ENCODE data around the gene HCAR2.

DNA sequence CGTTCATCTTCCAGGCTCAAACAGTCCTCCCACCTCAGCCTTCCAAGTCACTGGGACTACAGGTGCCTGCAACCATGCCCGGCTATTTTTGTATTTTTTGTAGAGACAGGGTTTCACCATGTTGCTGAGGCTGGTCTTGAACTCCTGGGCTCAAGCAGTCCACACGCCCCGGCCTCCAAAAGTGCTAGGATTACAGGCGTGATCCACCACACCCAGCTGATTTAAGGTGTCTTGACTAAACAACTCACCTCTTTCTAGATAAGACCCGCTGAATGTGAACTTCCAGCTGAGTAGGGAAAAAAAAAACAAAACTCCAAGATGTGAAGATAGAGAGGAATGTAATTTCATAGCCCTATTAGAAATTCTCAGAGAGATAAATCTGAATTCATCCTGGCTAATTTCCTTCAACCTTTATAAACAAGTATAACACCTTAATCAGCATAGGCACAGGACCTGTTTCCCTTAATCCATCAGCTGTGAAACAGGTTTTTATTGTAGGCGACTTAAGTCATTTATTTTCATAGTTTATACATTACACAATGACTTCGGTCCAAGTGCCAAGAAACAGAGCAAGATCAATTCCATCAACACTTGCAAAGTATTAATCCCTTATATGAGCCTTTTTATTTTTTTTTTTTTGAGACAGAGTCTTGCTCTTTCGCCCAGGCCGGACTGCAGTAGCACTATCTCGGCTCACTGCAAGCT lies 51.5 kb downstream of the HCAR2 start:
- TF ChIP-seq, protein P1, sequence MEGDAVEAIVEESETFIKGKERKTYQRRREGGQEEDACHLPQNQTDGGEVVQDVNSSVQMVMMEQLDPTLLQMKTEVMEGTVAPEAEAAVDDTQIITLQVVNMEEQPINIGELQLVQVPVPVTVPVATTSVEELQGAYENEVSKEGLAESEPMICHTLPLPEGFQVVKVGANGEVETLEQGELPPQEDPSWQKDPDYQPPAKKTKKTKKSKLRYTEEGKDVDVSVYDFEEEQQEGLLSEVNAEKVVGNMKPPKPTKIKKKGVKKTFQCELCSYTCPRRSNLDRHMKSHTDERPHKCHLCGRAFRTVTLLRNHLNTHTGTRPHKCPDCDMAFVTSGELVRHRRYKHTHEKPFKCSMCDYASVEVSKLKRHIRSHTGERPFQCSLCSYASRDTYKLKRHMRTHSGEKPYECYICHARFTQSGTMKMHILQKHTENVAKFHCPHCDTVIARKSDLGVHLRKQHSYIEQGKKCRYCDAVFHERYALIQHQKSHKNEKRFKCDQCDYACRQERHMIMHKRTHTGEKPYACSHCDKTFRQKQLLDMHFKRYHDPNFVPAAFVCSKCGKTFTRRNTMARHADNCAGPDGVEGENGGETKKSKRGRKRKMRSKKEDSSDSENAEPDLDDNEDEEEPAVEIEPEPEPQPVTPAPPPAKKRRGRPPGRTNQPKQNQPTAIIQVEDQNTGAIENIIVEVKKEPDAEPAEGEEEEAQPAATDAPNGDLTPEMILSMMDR (IDR thresholded peaks at IDR 0.05), result no peak
- TF ChIP-seq POLR2AphosphoS5 (IDR thresholded peaks at IDR 0.05; ENCODE audit: insufficient read depth in 1 of 2, low read depth in 1 of 2), result peak in 1 of 2 donors; percentile 73

Data from vagina (tissue), 2 donors.